ENCODE results near the gene AGO3. TPM values are rescaled to one million over a fixed set of nuclear protein-coding genes. Genes with fewer than 3 reads are reported as not detected.

AGO3 gene
- total RNA-seq, 1 experiment from 2014 or later: 11.7 TPM

DNA sequence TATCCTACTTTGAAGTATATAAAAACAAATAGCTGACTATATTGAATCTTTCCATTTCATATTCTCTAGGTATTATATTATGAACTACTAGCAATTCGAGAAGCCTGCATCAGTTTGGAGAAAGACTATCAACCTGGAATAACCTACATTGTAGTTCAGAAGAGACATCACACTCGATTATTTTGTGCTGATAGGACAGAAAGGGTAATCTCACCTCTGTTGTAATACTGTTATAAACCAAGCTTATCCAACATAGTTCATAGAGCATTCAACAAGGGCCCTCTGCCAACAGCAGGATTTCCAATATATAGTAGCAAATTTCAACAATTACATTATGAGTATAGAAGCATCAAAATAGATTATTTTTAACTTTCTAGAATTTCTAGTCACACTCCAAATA lies 109.3 kb downstream of the AGO3 start:
- no peak for DNase-seq (ENCODE audit: low read depth, low spot score)
- in situ Hi-C loops (cut with HindIII; ENCODE audit: low pct_unique_long_range_greater_than_20kb, low sequenced_read_pairs): no loop called here

DNA sequence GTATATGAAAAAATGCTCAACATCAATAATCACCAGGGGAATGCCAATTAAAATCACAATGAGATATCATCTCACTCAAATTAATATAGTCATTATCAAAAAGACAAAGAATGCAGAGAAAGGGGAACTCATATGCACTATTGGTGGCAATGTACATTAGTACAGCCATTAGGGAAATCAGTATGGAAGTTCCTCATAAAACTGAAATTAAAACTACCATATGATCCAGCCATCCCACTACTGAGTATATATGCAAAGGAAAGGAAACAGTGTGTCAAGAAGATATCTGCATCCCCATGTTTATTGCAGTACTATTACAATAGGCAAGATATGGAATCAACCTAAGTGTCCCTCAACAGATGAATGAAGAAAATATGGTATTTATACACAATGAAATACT lies 120.9 kb downstream of the AGO3 start:
- in situ Hi-C loops (cut with HindIII; ENCODE audit: low pct_unique_long_range_greater_than_20kb, low sequenced_read_pairs): no loop called here

DNA sequence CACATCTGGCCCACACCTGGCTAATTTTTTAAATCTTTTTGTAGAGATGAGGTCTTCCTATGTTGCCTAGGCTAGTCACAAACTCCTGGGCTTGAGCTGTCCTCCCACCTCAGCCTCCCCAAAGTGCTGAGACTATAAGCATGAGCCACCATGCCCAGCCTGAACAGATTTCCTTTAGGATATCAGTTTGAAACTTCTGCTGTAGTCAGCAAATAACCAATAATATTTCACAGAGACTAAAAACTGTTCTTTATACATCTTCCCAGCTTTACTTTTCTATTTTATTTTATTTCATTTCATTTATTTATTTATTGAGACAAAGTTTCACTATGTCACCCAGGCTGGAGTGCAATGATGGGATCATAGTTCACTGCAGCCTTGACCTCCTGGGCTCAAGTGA lies 123.1 kb downstream of the AGO3 start:
- DNase-seq (ENCODE audit: low read depth, low spot score): no peak
- in situ Hi-C loops (cut with HindIII; ENCODE audit: low pct_unique_long_range_greater_than_20kb, low sequenced_read_pairs): no loop called here

More for the DNA sequence above, 120.9 kb downstream of the AGO3 start:
- no peak for DNase-seq (ENCODE audit: low read depth, low spot score)

DNA sequence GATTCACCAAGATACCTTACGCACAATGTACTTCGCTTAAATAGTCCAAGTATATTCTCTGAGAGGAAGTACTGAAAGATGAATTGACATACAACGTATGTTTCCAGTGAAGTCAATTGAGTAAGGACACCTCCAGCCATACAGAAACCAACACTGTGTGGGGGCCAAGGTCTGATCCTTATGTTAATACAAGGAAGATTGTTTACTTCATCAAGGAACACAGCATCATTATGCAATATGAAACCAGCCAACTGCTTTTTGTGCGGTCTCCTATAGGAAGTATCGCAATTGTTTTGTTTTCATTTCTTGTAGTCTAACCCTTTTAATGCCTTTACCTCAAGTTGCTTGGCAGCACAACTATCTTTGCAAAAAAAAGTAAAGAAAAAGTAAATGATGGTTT lies 124.8 kb downstream of the AGO3 start:
- in situ Hi-C loops (cut with HindIII; ENCODE audit: low pct_unique_long_range_greater_than_20kb, low sequenced_read_pairs): no loop called here
- no peak for DNase-seq (ENCODE audit: low read depth, low spot score)

DNA sequence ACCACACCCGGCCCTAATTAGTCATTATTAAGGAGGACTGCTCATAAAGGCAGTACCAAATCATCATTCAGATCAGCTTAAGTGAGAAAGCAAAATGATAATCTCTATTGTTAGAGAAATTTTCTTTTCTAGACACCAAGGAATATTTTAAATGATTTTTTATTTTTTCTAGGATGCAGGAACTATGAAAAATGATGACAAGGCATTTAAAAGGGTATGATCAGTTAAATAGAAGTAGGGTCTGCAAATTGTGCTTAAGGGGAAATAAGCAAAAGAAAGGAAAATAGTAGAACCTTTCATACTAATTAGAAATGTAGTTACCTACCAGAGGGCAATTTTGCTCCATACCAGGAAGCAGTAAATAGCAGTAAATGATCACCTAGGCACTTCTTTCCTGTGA lies 131.4 kb downstream of the AGO3 start:
- in situ Hi-C loops (cut with HindIII; ENCODE audit: low pct_unique_long_range_greater_than_20kb, low sequenced_read_pairs): no loop called here

DNA sequence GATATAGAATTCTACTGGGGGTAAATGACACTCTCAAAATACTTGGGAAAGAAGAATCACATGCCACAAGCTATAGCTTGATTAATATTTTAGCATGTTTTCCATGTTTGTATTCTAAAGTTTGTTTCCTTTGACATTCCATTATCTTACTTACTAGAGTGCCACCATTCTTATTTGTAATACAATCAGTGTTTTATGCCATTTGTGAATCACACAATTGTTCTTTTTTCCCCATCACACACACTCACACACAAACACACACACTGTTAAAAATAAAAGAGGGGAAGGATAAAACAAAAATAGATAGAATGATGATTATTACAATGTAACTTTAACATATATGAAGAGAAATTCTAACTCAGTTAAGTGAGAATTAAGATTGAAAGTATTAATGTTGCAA lies 137.0 kb downstream of the AGO3 start:
- peak; percentile 27 for DNase-seq (ENCODE audit: low read depth, low spot score)
- in situ Hi-C loops (cut with HindIII; ENCODE audit: low pct_unique_long_range_greater_than_20kb, low sequenced_read_pairs): no loop called here

More for the DNA sequence above, 131.4 kb downstream of the AGO3 start:
- DNase-seq (ENCODE audit: low read depth, low spot score): no peak

DNA sequence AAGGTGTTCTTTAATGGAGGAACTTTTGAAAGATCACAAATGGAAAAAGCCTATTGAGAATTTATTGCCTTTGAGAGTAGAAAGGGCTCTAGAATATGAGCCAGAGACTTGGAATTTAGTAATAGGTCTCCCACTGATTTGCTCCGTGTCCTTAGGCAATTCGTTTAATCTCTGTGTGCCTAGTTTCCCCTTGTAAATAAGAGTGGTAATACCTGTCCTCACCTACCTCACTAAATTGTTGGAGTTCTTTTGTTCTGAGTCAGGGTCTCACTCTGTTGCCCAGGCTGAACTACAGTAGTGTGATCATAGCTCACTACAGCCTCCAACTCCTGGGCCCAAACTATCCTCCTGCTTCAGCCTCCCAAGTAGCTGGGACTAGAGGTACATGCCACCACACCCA lies 138.0 kb downstream of the AGO3 start:
- in situ Hi-C loops (cut with HindIII; ENCODE audit: low pct_unique_long_range_greater_than_20kb, low sequenced_read_pairs): no loop called here

DNA sequence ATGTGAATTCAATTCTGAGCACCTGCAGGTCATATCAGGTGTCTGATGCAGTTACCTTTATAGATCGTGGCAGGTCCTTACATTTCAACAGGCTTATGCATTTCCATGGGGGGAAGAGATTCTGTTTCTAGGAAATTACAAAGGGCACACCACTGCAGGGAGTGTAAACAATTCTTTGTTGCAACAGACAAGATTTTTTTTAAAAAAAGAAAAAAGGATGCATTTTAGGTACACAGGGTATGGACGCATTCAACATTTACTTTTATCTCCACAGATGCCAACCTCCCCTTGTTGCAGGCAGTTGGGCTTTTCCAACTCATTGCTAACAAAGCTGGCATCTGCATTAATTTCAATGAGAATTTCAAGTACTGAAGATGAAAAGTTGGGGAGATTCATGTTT lies 139.4 kb downstream of the AGO3 start:
- in situ Hi-C loops (cut with HindIII; ENCODE audit: low pct_unique_long_range_greater_than_20kb, low sequenced_read_pairs): no loop called here

More for the DNA sequence above, 138.0 kb downstream of the AGO3 start:
- no peak for DNase-seq (ENCODE audit: low read depth, low spot score)

DNA sequence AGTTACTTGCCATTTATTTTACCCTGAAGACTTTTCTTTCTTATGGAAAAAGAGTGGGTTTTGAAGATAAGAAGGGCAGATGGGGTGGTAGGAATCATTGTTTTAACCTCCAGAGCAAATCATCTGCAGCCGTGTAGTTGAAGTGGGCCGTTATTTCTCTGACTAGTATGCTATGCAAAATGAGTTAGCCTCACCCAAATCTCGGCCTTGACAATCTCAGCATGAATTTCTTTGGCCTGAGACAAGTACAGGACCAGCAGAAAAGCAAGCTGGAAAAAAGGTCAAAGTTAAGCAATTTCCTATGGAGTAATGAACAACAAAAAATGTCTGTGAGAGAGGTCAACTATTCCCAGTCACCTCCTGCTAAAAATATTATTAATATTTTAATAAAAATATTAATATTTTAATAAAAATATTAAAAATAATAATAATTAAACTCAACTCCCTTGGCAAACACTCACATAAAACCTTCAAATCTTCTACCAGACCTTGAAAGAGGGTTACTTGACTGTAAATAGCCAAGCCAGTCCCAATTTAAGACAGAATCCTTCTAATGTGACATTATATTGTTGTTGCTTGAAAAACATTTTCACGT lies 146.2 kb downstream of the AGO3 start:
- no peak for DNase-seq (ENCODE audit: low read depth, low spot score)
- in situ Hi-C loops (cut with HindIII; ENCODE audit: low pct_unique_long_range_greater_than_20kb, low sequenced_read_pairs): no loop called here

More for the DNA sequence above, 139.4 kb downstream of the AGO3 start:
- no peak for DNase-seq (ENCODE audit: low read depth, low spot score)

DNA sequence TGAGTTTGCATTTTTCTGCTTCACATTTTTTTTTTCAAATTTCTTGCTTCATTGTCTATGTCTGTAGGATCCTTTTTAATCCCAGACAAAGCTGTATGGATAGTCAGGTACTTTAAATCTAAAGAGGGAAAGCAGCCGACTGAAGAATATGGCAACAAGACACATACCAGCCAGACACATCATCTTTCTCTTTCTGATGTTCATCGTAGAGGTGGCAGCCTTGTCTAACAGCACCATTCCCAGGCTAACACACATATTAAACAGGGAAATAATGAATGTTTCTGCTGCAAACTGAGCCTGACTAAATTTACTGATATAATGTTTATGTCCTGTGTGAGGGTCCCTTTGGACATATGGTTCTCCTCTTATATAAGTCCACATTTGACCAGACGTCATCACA lies 149.3 kb downstream of the AGO3 start:
- DNase-seq (ENCODE audit: low read depth, low spot score): no peak
- in situ Hi-C loops (cut with HindIII; ENCODE audit: low pct_unique_long_range_greater_than_20kb, low sequenced_read_pairs): no loop called here

DNA sequence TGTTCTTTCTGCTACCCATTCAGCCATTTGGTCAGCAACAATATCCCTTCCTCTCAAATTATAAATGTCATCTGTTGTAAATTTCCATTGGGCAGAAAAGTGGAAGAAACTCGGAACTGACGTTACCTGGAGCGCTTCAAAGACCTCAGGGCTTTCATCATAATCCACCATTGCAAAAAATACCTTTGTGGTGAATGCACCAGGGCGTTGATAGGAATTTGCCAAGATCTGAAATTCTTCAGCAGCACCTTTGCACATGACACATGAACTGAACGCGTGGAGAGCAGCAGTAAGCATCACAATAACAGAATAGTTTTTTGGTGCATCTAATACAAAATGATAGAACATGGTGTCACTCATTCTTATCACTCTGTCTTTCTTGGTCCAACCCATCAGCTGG lies 149.9 kb downstream of the AGO3 start:
- in situ Hi-C loops (cut with HindIII; ENCODE audit: low pct_unique_long_range_greater_than_20kb, low sequenced_read_pairs): no loop called here
- no peak for DNase-seq (ENCODE audit: low read depth, low spot score)

DNA sequence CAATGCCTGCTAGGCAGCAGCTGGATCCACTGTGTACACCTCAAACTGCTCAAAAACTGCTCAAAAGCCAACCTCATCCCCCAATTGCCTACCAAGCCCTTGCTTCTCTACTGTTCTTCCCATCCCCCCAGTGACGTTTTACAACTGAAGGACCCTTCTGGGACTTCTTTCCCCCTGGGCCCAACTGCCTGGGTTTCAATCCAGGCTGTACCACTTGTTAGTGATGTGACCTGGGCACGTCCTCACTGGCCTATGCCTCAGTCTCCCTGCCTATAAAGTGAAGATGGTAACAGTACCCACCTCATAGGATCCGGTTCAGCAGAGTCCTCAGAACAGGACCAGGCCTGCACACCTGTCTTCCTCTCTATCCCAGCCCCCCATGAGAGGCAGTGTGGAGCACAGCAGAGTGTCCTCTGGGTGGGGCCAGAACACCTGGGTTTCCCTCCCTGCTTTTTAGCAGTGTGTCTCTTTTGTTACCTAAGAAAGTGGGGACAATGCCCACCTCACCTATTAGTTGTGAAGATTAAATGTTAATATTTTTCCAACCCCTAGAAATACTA lies 151.1 kb downstream of the AGO3 start:
- in situ Hi-C loops (cut with HindIII; ENCODE audit: low pct_unique_long_range_greater_than_20kb, low sequenced_read_pairs): no loop called here

DNA sequence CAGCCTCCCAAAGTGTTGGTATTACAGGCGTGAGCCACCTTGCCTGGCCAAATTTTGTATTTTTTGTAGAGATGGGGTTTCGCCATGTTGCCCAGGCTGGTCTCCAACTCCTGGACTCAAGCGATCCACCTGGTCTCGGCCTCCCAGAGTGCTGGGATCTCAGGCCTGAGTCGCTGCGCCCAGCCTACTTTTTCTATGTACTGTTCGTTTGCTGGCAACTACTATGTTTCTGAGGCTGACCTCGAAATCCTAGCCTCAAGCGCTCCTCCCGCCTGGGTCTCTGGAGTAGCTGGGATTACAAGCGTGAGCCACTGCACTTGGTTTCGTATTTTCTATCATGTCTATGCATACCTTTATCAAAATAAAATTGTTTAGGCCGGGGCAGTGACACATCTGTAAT lies 152.3 kb downstream of the AGO3 start:
- DNase-seq (ENCODE audit: low read depth, low spot score): no peak
- in situ Hi-C loops (cut with HindIII; ENCODE audit: low pct_unique_long_range_greater_than_20kb, low sequenced_read_pairs): no loop called here

More for the DNA sequence above, 151.1 kb downstream of the AGO3 start:
- no peak for DNase-seq (ENCODE audit: low read depth, low spot score)

DNA sequence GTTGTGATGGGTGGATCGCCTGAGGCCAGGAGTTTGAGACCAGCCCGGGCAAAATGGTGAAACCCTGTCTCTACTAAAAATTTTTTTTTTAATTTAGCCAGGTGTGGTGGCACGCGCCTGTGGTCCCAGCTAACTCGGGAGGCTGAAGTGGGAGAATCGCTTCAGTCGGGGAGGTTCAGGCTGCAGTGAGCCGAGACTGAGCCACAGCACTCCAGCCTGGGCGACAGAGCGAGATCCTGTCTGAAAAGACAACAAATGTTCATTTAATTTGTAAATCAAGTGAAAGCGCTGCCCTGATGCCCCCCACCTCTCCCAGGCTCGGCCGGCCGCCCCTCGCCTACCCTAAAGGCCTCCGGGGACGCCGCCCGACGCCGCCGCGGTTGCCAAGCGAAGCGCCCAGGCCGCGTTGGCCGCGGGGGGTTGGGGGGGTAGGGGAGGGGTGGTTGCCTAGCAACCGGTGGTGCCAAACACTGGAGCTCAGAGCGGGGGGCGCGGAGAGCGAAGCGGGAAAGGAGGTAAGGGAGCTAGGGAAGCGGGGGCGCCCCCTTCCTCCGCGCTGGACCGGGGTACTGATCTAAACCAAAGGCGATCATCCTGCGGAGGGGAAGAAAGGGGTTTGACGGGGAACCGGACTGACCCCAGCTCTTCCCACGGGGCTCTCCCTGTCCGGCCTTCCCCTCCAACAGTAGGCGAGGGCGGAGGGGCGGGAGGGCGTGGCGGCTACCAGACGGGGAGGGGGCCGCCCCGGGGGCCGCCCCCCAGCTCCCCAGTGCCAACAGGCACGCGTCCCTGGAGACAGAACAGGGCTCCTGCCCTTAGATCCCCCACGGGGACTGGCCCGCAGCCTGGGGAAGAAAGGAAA lies 153.0 kb downstream of the AGO3 start, which contains the start of gene TEKT2:
Gene TEKT2 (plus strand): TSS at position 460 of the 862 bp plus-strand sequence. CDS start 828 bp downstream, outside the sequence.
- in situ Hi-C loops (cut with HindIII; ENCODE audit: low pct_unique_long_range_greater_than_20kb, low sequenced_read_pairs): no loop called here
- DNase-seq (ENCODE audit: low read depth, low spot score): no peak

DNA sequence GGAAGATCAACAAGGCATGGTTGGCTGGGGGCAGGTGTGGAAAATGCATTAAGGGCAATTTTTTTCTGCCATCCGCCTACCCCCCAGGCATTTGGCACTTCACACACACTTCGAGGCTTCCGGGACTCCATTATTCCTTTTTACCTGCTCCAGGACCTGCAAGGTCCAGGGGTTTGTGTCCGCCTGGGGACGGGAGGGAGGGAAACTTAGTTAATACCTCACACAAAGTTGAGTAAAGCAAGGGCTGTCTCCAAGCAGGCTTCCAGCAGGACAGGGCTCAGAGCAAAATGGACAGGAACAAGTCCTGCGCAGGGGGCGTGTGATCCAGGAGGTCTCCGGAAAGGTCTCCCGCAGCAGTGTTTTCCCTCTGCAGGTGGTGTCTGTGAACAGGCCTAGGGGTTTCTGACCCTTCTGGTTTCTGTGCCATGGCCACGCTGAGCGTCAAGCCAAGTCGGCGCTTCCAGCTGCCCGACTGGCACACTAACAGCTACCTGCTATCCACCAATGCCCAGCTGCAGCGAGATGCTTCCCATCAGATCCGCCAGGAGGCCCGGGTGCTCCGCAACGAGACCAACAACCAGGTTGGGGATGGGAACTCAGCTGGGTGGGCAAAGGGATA lies 153.7 kb downstream of the AGO3 start:
- in situ Hi-C loops (cut with HindIII; ENCODE audit: low pct_unique_long_range_greater_than_20kb, low sequenced_read_pairs): no loop called here

DNA sequence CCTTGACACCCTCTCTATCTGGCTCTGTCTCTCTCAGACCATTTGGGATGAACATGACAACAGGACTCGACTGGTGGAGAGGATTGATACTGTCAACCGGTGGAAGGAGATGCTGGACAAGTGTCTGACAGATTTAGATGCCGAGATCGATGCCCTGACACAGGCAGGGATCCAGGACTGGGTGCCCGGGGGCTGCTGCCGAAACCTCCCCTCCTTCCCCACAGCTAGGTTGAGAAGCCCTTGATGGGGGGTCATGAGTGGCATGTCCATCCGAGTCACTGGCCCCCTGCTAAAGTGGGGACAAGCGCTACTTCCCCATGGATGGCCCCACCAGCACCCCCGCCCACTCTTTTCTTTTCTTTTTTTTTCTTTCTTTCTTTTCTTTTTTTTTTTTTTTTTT lies 154.2 kb downstream of the AGO3 start:
- DNase-seq (ENCODE audit: low read depth, low spot score): no peak
- in situ Hi-C loops (cut with HindIII; ENCODE audit: low pct_unique_long_range_greater_than_20kb, low sequenced_read_pairs): no loop called here

More for the DNA sequence above, 153.7 kb downstream of the AGO3 start:
- DNase-seq (ENCODE audit: low read depth, low spot score): no peak

DNA sequence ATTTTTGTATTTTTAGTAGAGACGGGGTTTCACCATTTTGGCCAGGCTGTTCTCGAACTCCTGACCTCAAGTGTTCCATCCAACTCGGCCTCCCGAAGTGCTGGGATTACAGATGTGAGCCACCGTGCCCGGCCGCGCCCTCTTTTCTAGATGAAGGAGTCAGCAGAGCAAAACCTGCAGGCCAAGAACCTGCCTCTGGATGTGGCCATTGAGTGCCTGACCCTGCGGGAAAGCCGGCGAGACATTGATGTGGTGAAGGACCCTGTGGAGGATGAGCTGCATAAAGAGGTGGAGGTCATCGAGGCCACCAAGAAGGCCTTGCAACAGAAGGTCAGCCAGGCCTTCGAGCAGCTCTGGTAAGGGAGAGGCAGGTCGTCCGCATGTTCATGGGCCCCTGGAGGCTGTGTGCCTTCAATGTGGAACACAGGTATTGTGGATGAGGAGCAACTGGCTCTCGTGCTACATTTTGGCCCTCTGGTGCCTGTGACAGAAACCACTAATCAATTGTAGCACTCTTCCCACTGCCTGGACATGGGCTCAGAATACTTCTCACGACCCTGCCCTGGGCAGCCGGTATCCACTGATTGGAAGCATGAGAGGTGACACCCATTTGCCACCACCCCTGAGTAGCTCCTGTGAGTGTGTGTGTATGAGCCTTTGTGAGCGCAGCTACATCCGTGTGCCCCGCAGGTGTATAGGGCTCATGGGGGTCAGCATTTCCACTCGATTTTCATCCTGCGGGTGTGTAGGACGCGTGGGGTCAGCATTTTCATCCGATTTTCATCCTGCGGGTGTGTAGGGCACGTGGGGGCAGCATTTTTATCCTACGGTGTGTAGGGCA lies 155.0 kb downstream of the AGO3 start:
- no peak for DNase-seq (ENCODE audit: low read depth, low spot score)
- in situ Hi-C loops (cut with HindIII; ENCODE audit: low pct_unique_long_range_greater_than_20kb, low sequenced_read_pairs): no loop called here

All from SK-MEL-5 (cell line).